Spinal cord (tissue), 10 donors: ENCODE results near the gene SH3RF3. TPM values are rescaled to one million over a fixed set of nuclear protein-coding genes. Genes with fewer than 3 reads are reported as not detected.

Experiments
- DNase-seq, 6 donors: peaks; one replicate each; pipeline versions ENCODE4 v3.0.0 to v3.0.0-alpha.2; 2013 to 2015; ENCODE audit warnings: low spot score in 6 of 6, low read depth in 4 of 6
- H3K27ac ChIP-seq: one replicate; pipeline ENCODE4 v1.5.1; 2013; ENCODE audit warnings: low read depth, low read length, control low read depth
- H3K27me3 ChIP-seq: one replicate; pipeline ENCODE4 v1.6.1; 2013; ENCODE audit warnings: low read length; ENCODE audit not compliant: control insufficient read depth, insufficient read depth
- H3K36me3 ChIP-seq: one replicate; pipeline ENCODE4 v1.6.1; 2013; ENCODE audit warnings: low read length; ENCODE audit not compliant: control insufficient read depth, insufficient read depth
- H3K4me1 ChIP-seq: one replicate; pipeline ENCODE4 v1.6.1; 2013; ENCODE audit warnings: low read length; ENCODE audit not compliant: control insufficient read depth, insufficient read depth
- H3K4me3 ChIP-seq: one replicate; pipeline ENCODE4 v1.5.1; 2013; ENCODE audit warnings: low read depth, low read length, control low read depth
- H3K9me3 ChIP-seq: one replicate; pipeline ENCODE4 v1.6.1; 2013; ENCODE audit warnings: low read length; ENCODE audit not compliant: control insufficient read depth, insufficient read depth
- WGBS: methylation state at CpG from one replicate; pipeline ENCODE4 v1.1.5; 2013; ENCODE audit warnings: missing lambda C conversion rate; ENCODE audit not compliant: insufficient coverage; 5-methylcytosine and 5-hydroxymethylcytosine counted together
- polyA plus RNA-seq, 2 donors: library from polyadenylated mRNA; unstranded; fragments of 120-200 nt; gene quantifications; one replicate each; pipeline ENCODE4 v1.2.1, GENCODE V29; 2013; ENCODE audit not compliant: insufficient read length in 2 of 2
- total RNA-seq, 2 donors: library from RNA; depleted of rRNA in 1 of 2; stranded (reverse); fragments of 120-200 nt in 1 of 2; fragments of >200 nt in 1 of 2; gene quantifications; one replicate each; pipeline versions ENCODE4 v1.2.3 to v1.2.4, GENCODE V29; 2013 to 2014
- donor health status: healthy.

The SH3RF3 gene
- total and polyA plus RNA-seq, 4 donors = 4.8 to 11.8 (median 7.8) TPM

DNA sequence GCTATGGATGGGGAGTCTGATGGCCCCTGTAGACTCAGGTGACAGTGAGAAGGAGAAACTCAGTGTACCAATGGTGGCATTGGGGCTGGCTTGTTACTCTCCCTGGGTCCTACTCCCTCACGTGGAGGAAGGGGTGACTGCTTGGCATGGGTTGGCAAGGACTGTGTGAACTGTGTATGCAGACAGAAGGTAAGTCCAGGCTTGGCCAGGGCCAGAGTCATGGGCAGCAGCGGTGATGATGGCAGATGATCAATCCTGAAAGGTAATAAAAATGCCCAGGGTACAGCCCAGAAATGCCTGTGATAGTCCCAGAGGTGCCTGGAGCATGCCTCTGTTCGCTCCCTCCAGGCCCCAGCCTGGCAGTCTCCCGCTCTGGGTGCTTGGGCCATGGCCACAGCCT lies 153.9 kb downstream of the SH3RF3 start:
- DNase-seq = no peak
- Histone ChIP-seq H3K4me3 (no peak overlapping the region), H3K9me3 (no peaks in the 10 kb centered on the region), H3K27ac (no peak overlapping the region), H3K27me3 (peaks cover 7% of the 10 kb centered on the region), H3K4me1 (peaks cover 61% of the 10 kb centered on the region), H3K36me3 (no peaks in the 10 kb centered on the region)
- 92% methylated on average over 3 of the region's 4 CpGs for WGBS

DNA sequence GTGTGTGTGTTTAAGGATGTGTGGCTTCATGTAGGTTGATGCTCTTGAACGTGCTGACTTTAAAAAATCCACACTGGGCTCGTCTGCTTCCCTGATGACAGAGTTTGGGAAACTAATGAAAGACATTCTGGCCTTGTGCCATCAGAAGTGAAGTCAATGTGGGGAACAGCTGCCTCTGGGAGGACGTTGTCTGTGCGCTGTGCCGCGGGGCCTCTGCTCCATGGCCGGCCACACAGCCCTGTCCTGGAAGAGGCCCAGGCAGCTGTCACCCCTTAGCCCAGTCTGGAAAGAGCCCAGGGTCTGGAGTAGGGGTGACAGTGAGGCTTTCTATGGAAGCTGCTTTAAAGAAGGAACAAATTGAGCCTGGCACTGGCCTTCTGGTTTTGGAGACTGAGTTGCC lies 155.8 kb downstream of the SH3RF3 start:
- Histone ChIP-seq H3K27ac (no peak overlapping the region), H3K4me1 (peaks cover 56% of the 10 kb centered on the region), H3K4me3 (no peak overlapping the region), H3K9me3 (no peaks in the 10 kb centered on the region), H3K27me3 (peaks cover 7% of the 10 kb centered on the region), H3K36me3 (no peaks in the 10 kb centered on the region)
- 32% methylated on average over 7 of the region's 7 CpGs for WGBS
- peak in 4 of 6 donors; percentile 33 to 82 (median 58) for DNase-seq

DNA sequence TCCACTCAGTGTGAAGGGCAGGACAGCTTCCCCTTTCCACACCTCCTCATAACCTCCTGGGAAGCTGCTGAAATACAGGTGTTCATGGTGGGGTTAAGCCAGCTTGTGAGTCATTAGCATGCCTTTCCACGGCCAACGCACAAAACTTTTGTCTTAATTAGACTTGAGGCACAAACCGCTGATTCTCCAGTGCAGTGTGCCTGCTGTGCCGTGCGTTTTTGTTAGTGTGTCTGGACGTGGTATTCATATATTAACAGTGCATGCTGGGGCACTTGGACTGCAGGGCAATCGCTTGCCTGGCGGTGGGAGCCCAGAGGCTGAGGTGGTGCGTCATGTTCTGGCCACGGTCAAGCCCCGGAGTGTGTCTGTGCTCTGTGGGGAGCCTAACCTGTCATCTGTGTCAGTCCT lies 156.2 kb downstream of the SH3RF3 start:
- peaks cover 51% of the 10 kb centered on the region for H3K4me1 ChIP-seq
- 28% methylated on average over 11 of the region's 11 CpGs for WGBS
- H3K27me3 ChIP-seq = peaks cover 7% of the 10 kb centered on the region

DNA sequence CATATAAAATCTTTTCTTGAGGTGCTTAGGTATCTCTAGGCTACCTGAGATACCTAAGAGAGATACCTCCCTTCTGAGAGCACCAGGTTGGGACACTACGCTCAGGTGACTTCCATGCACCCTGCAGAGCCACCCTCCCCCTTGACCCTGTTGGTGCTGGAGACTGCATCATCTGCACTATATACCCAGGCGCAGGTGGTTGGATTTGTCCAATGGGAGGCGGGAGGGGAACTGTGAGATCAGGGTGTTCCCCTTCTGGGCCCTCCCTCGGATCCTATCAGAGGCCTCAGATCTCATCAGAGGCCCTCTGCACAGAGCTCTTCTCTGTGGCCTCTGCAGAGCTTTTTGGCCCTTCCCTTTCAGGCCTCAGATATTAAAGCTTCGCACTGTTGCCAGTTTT lies 158.4 kb downstream of the SH3RF3 start:
- Histone ChIP-seq H3K9me3 (no peaks in the 10 kb centered on the region), H3K4me1 (peaks cover 43% of the 10 kb centered on the region), H3K4me3 (no peak overlapping the region), H3K27me3 (peaks cover 5% of the 10 kb centered on the region), H3K36me3 (no peaks in the 10 kb centered on the region), H3K27ac (no peak overlapping the region)
- DNase-seq = no peak
- WGBS = 100% methylated on average over 3 of the region's 5 CpGs

More for the DNA sequence above, 156.2 kb downstream of the SH3RF3 start:
- DNase-seq = peak in 2 of 6 donors; percentile 63 to 66
- no peak overlapping the region for H3K4me3 ChIP-seq
- H3K27ac ChIP-seq = no peak overlapping the region
- no peaks in the 10 kb centered on the region for H3K36me3 ChIP-seq
- H3K9me3 ChIP-seq = no peaks in the 10 kb centered on the region

DNA sequence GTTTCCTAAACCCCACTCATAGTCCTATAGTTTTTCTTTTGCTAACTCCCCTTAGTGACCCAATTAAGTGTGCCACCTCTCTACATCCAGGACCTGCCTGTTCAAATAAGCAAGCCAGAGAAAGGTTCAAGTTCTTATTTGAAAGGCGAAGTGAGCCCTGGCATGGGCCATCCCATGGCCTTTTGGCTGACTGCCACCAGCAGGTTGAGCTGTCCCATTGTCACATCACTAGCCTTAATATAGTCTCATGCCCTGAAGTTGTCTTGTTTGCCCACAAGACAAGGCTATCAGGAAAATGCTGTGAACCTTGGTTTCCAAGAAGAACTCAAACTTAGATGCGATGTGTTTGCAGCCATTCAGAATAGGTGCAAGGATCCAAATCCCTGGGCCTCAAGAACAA lies 158.8 kb downstream of the SH3RF3 start:
- Histone ChIP-seq H3K4me3 (no peak overlapping the region), H3K27ac (no peak overlapping the region), H3K27me3 (peaks cover 2% of the 10 kb centered on the region), H3K4me1 (peaks cover 41% of the 10 kb centered on the region), H3K36me3 (no peaks in the 10 kb centered on the region), H3K9me3 (no peaks in the 10 kb centered on the region)
- DNase-seq = no peak
- WGBS = 86% methylated on average over 2 of the region's 2 CpGs

DNA sequence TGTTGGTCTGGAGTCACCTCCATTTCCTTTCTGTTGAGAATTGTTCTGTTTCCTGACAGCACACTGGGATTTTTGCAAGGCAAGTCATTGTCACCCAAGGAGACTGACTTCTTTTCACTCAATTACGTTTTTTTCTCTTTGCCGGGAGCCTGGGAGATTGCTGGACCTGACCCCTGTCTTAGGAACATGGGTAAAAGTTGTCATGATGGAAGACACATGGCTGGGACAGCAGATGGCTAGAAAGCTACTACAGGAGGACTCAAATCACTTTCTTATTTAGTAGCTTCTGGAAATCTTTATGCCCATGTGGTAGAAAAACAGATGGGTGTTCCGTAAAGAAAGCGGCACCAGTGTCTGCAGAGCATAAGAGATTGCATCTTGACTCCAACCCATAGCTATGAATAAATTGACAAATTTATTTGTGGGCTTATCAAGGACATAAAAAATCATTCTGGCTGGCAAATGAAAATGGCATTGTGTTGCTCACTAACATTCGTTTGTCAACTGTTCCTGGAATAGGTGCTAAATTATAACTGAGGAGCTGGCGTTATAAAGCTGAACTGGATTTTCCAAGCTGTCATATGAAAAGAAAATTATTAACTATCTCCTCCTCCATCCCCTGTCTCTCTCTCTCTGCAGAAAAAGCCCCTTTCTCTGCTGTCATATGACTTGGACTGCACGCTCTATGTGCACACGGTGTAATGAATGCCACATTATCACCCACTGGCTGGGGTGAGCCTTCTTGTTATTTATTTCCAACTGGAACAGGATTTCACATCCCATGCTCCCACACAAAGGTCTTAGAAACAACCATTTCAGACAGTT lies 159.8 kb downstream of the SH3RF3 start:
- 28% methylated on average over 3 of the region's 8 CpGs for WGBS
- Histone ChIP-seq H3K4me3 (no peak overlapping the region), H3K27me3 (peaks cover 2% of the 10 kb centered on the region), H3K4me1 (peaks cover 33% of the 10 kb centered on the region), H3K36me3 (no peaks in the 10 kb centered on the region), H3K9me3 (no peaks in the 10 kb centered on the region), H3K27ac (no peak overlapping the region)
- peak in 2 of 6 donors; percentile 54 to 89 for DNase-seq

DNA sequence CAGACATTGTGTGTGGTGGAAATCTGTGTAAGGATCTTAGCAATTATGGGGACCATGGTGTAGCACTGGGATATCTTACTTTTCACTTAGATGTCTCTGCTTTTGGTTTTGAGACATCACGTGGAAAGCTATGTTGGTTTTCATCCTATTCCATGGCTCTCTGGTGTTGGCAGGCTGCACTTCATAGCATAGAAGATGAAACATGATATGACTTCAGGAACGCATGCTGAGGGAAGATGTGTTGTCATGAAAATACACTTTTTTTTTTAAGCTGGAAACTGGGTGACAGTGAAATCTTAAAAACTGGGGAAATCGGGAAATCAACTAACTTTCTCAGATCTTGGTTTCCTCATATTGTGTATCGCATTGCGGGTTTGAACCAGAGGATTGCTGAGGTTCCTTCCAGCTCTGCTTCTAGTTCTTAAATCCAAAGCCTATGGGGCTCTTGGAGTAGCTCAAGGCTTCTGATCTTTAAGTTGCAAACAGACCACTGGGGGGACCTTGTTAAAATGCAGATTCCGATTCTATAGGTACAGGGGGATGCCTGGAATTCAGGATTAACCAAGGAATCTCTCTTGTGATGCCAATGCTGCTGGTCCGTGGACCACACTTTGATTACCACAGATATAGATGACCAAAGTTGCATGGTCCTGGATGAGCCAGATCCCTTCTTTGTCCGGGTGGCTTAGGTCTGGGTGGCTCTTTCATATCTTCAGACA lies 160.7 kb downstream of the SH3RF3 start:
- DNase-seq = peak in 1 of 6 donors; percentile 63
- WGBS = 95% methylated on average over 6 of the region's 8 CpGs
- Histone ChIP-seq H3K36me3 (no peaks in the 10 kb centered on the region), H3K27me3 (peaks cover 2% of the 10 kb centered on the region), H3K4me3 (no peak overlapping the region), H3K4me1 (peaks cover 26% of the 10 kb centered on the region), H3K9me3 (no peaks in the 10 kb centered on the region), H3K27ac (no peak overlapping the region)

GRCh38 chr2:109290887-109291643 lies 162.1 kb downstream of the SH3RF3 start:
- Histone ChIP-seq H3K4me1 (peaks cover 13% of the 10 kb centered on the region), H3K27ac (no peak overlapping the region), H3K27me3 (no peaks in the 10 kb centered on the region), H3K9me3 (no peaks in the 10 kb centered on the region), H3K36me3 (no peaks in the 10 kb centered on the region), H3K4me3 (no peak overlapping the region)
- 53% methylated on average over 11 of the region's 14 CpGs for WGBS
- peak in 2 of 6 donors; percentile 79 to 95 for DNase-seq

DNA sequence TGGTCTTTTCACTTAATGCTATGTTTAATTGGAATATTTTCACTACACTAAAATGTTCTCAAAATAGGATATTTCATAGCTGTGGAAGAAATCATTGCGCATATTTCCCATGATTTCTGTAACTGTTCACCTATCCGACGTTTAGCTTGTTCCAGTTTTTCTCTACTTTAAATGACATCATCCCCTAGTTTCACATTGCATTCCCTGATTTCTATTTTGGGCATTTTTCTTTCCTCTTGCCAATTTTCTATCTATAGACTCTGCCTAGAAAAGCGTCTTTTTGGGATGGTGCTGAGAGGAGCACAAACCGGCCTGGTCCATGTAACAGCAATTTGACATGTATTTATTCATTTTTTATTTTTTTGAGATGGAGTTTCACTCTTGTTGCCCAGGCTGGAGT lies 163.4 kb downstream of the SH3RF3 start:
- no peaks in the 10 kb centered on the region for H3K27me3 ChIP-seq
- WGBS = 100% methylated on average over 2 of the region's 5 CpGs
- H3K36me3 ChIP-seq = no peaks in the 10 kb centered on the region
- H3K9me3 ChIP-seq = no peaks in the 10 kb centered on the region
- H3K4me1 ChIP-seq = peaks cover 12% of the 10 kb centered on the region
- DNase-seq = peak in 1 of 6 donors; percentile 67
- no peak overlapping the region for H3K27ac ChIP-seq
- H3K4me3 ChIP-seq = no peak overlapping the region
